Upper lobe of right lung (tissue), 1 donor: ENCODE results near the gene DAPK3. TPM values are rescaled to one million over a fixed set of nuclear protein-coding genes. Genes with fewer than 3 reads are reported as not detected.

Source experiments
- ATAC-seq: fragments of 200-7000 bp; cut with Tn5 transposase; one replicate; pipeline ENCODE4 v1.9.1; 2020; ENCODE audit warnings: mild to moderate bottlenecking, moderate library complexity
- DNase-seq: peaks from one replicate; pipeline ENCODE4 v3.0.0-alpha.2; 2020
- H3K27ac ChIP-seq: fragments of 200-600 bp; one replicate; pipeline ENCODE4 v1.8.0; 2022
- H3K27me3 ChIP-seq: fragments of 200-600 bp; one replicate; pipeline ENCODE4 v1.8.0; 2022; ENCODE audit warnings: mild to moderate bottlenecking
- H3K36me3 ChIP-seq: fragments of 200-600 bp; one replicate; pipeline ENCODE4 v1.8.0; 2022
- H3K4me1 ChIP-seq: fragments of 200-600 bp; one replicate; pipeline ENCODE4 v1.8.0; 2022
- H3K4me3 ChIP-seq: fragments of 200-600 bp; one replicate; pipeline ENCODE4 v1.8.0; 2022; ENCODE audit warnings: mild to moderate bottlenecking
- H3K9me3 ChIP-seq: fragments of 200-600 bp; one replicate; pipeline ENCODE4 v1.8.0; 2022
- CTCF ChIP-seq: fragments of 200-600 bp; IDR thresholded peaks from one replicate; pipeline ENCODE4 v1.8.0; 2022; ENCODE audit warnings: antibody characterized with exemption
- intact Hi-C: fragments of 100-400 bp; cut with DNase I; formaldehyde crosslinking; loops from one replicate; pipeline ENCODE4 v1.11.0; 2022
- total RNA-seq: library from RNA; stranded (reverse); fragmentation: NEBNext Ultra II Directional; extraction: Animal tissue kit (Norgen Biotek cat#: 25700); gene quantifications from one replicate; pipeline ENCODE4 v1.2.1, GENCODE V29; 2021
- donor health status: DM: no; HTN: yes; CAD: no; lungs with severe emphysema.

Gene DAPK3
- total RNA-seq, 1 donor from 2014 or later, result 70.7 TPM

GRCh38 chr19:3980353-3981251, 9.7 kb upstream of the DAPK3 start:
- H3K9me3 ChIP-seq, result no peaks in the 10 kb centered on the region
- H3K27ac ChIP-seq, result no peak overlapping the region
- H3K36me3 ChIP-seq, result peaks cover 86% of the 10 kb centered on the region
- H3K27me3 ChIP-seq, result no peaks in the 10 kb centered on the region
- peaks cover 13% of the 10 kb centered on the region for H3K4me1 ChIP-seq
- no peak for ATAC-seq
- H3K4me3 ChIP-seq, result no peak overlapping the region
- DNase-seq, result no peak
- no peak for TF ChIP-seq CTCF
- intact Hi-C loops, result no loop called here

- TF ChIP-seq CTCF, result no peak
- H3K36me3 ChIP-seq, result peaks cover 93% of the 10 kb centered on the region
- intact Hi-C loops, result no loop called here
- peaks cover 12% of the 10 kb centered on the region for H3K4me1 ChIP-seq
- no peak overlapping the region for H3K27ac ChIP-seq
- no peaks in the 10 kb centered on the region for H3K27me3 ChIP-seq
- DNase-seq (no peak), ATAC-seq (no peak)
- H3K9me3 ChIP-seq, result no peaks in the 10 kb centered on the region
- no peak overlapping the region for H3K4me3 ChIP-seq
These were observed 8.9 kb upstream of the DAPK3 start for GRCh38 chr19:3979674-3980352.

GRCh38 chr19:3979289-3979673, 8.4 kb upstream of the DAPK3 start:
- no peak for DNase-seq
- Histone ChIP-seq H3K9me3 (no peaks in the 10 kb centered on the region), H3K4me1 (peaks cover 12% of the 10 kb centered on the region), H3K27me3 (no peaks in the 10 kb centered on the region), H3K36me3 (peaks cover 93% of the 10 kb centered on the region), H3K27ac (no peak overlapping the region), H3K4me3 (no peak overlapping the region)
- no peak for TF ChIP-seq CTCF
- intact Hi-C loops, result no loop called here
- ATAC-seq, result no peak

- no peaks in the 10 kb centered on the region for H3K27me3 ChIP-seq
- H3K4me3 ChIP-seq, result no peak overlapping the region
- no peak overlapping the region for H3K27ac ChIP-seq
- DNase-seq (no peak), ATAC-seq (no peak)
- TF ChIP-seq CTCF, result no peak
- H3K36me3 ChIP-seq, result peaks cover 82% of the 10 kb centered on the region
- intact Hi-C loops, result no loop called here
- peaks cover 3% of the 10 kb centered on the region for H3K4me1 ChIP-seq
- no peaks in the 10 kb centered on the region for H3K9me3 ChIP-seq
These were observed 7.2 kb upstream of the DAPK3 start for GRCh38 chr19:3978145-3978544.

- TF ChIP-seq CTCF, result no peak
- intact Hi-C loops, result no loop called here
- H3K27ac ChIP-seq, result no peak overlapping the region
- DNase-seq (no peak), ATAC-seq (peak; percentile 3)
- peaks cover 76% of the 10 kb centered on the region for H3K36me3 ChIP-seq
- no peak overlapping the region for H3K4me3 ChIP-seq
- no peaks in the 10 kb centered on the region for H3K27me3 ChIP-seq
- H3K9me3 ChIP-seq, result no peaks in the 10 kb centered on the region
- H3K4me1 ChIP-seq, result no peaks in the 10 kb centered on the region
These were observed 6.6 kb upstream of the DAPK3 start for GRCh38 chr19:3977242-3978143.
